CD4-positive, alpha-beta T cell (primary cell): ENCODE measurements around the gene TTC32. TPM values are rescaled to one million over a fixed set of nuclear protein-coding genes. Genes with fewer than 3 reads are reported as not detected.

Source experiments
- ATAC-seq: fragments of 200-7000 bp; cut with Tn5 transposase; one replicate; pipeline ENCODE4 v1.10.0; 2022; ENCODE audit warnings: mild to moderate bottlenecking; ENCODE audit not compliant: poor library complexity
- CTCF ChIA-PET: fragments of 350-600 bp; sonication (Branson Sonifier 250); formaldehyde crosslinking; loops from one replicate; lab custom pipeline; 2021; ENCODE audit warnings: antibody characterized with exemption, inconsistent platforms; lab: Charles Lee
- POLR2A ChIA-PET: fragments of 350-600 bp; sonication (Branson Sonifier 250); formaldehyde crosslinking; loops from one replicate; lab custom pipeline; 2021; ENCODE audit warnings: antibody characterized with exemption, inconsistent platforms; lab: Charles Lee
- DNase-seq, 14 experiments: peaks; one replicate each; pipeline ENCODE4 v3.0.0-alpha.2; 2013 to 2020; ENCODE audit warnings: mixed read lengths in 2 of 14
- H3K27ac ChIP-seq, 2 donors: one replicate each; pipeline versions ENCODE4 v1.5.1 to v1.7.0; 2013; ENCODE audit warnings: low read length in 2 of 2, low read depth in 1 of 2, mild to moderate bottlenecking in 1 of 2
- H3K27me3 ChIP-seq, 2 experiments: 1 replicate in 1 of 2; 2 replicates in 1 of 2; pipeline versions ENCODE4 v1.6.1 to v1.7.0; 2013; ENCODE audit warnings: low read length in 2 of 2, control low read depth in 1 of 2, mild to moderate bottlenecking in 1 of 2, moderate library complexity in 1 of 2; ENCODE audit not compliant: insufficient read depth in 2 of 2, control insufficient read depth in 1 of 2
- H3K36me3 ChIP-seq: one replicate; pipeline ENCODE4 v1.6.1; 2013; ENCODE audit warnings: low read length, control low read depth; ENCODE audit not compliant: insufficient read depth
- H3K4me1 ChIP-seq: one replicate; pipeline ENCODE4 v1.6.1; 2013; ENCODE audit warnings: low read length, control low read depth; ENCODE audit not compliant: insufficient read depth
- H3K4me3 ChIP-seq: one replicate; pipeline ENCODE4 v1.5.1; 2013; ENCODE audit warnings: mild to moderate bottlenecking, low read length, moderate library complexity
- H3K9me3 ChIP-seq, 2 experiments: 1 replicate in 1 of 2; 2 replicates in 1 of 2; pipeline versions ENCODE4 v1.6.1 to v1.7.0; 2013; ENCODE audit warnings: low read length in 2 of 2, mild to moderate bottlenecking in 2 of 2, control low read depth in 1 of 2, moderate library complexity in 1 of 2; ENCODE audit not compliant: control insufficient read depth in 1 of 2, insufficient read depth in 1 of 2
- H3K27ac Mint-ChIP-seq: one replicate; pipeline ENCODE4 v1.8.0; 2020; ENCODE audit warnings: mixed read lengths
- H3K27me3 Mint-ChIP-seq: one replicate; pipeline ENCODE4 v1.8.0; 2021; ENCODE audit warnings: mixed read lengths
- H3K36me3 Mint-ChIP-seq: one replicate; pipeline ENCODE4 v1.8.0; 2021; ENCODE audit warnings: low read depth, mixed read lengths
- H3K4me1 Mint-ChIP-seq: one replicate; pipeline ENCODE4 v1.8.0; 2021; ENCODE audit warnings: low read depth, mixed read lengths
- H3K4me3 Mint-ChIP-seq: one replicate; pipeline ENCODE4 v1.8.0; 2020; ENCODE audit warnings: mild to moderate bottlenecking, mixed read lengths
- H3K9me3 Mint-ChIP-seq: one replicate; pipeline ENCODE4 v1.8.0; 2020; ENCODE audit warnings: mixed read lengths
- intact Hi-C, 2 experiments: fragments of 100-400 bp; cut with DNase I in 1 of 2; cut with micrococcal nuclease in 1 of 2; formaldehyde crosslinking; loops; one replicate each; pipeline versions ENCODE4 v1.15.1 to v1.9.0; 2023 to 2025; cut with DNase I, micrococcal nuclease
- total RNA-seq, 174 experiments: library from RNA in 2 of 174; stranded (reverse) in 2 of 174; gene quantifications; one replicate each; pipeline ENCODE4 v1.2.3 and lab custom pipeline; 2021 to 2026
- TF ChIP-seq, protein P1 (sequence below): fragments of 200-600 bp; IDR thresholded peaks from one replicate; pipeline ENCODE4 v1.8.0; 2022; ENCODE audit warnings: antibody characterized with exemption, mild to moderate bottlenecking

TTC32 gene
- total RNA-seq, 2 experiments from 2014 or later = 53.1 to 54.2 TPM

DNA sequence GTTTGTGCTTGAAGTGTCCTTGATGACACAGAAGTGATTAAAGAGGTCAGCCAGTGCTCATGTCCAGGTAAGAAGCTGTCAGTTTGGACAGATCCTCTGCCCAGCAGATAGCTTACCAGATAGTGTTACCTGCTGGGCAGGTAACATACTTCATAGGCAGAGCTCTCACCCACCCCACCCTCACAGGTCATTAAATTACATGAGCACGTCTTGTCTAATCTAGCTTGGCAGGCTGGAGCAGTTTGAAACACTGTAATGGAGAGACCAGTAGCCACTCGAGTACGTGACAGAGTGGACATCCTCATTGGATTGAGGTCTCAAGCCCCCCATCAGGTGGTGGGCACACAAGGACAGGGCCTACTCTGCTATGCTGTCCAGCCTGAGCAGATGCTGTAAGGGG lies 27.1 kb downstream of the TTC32 start:
- H3K36me3 ChIP-seq = peaks cover 24% of the 10 kb centered on the region
- Mint-ChIP-seq H3K9me3 (no peaks in the 10 kb centered on the region), H3K27ac (no peak overlapping the region), H3K36me3 (peaks cover 66% of the 10 kb centered on the region), H3K27me3 (no peaks in the 10 kb centered on the region), H3K4me3 (no peak overlapping the region), H3K4me1 (peaks cover 21% of the 10 kb centered on the region)
- TF ChIP-seq, protein P1, sequence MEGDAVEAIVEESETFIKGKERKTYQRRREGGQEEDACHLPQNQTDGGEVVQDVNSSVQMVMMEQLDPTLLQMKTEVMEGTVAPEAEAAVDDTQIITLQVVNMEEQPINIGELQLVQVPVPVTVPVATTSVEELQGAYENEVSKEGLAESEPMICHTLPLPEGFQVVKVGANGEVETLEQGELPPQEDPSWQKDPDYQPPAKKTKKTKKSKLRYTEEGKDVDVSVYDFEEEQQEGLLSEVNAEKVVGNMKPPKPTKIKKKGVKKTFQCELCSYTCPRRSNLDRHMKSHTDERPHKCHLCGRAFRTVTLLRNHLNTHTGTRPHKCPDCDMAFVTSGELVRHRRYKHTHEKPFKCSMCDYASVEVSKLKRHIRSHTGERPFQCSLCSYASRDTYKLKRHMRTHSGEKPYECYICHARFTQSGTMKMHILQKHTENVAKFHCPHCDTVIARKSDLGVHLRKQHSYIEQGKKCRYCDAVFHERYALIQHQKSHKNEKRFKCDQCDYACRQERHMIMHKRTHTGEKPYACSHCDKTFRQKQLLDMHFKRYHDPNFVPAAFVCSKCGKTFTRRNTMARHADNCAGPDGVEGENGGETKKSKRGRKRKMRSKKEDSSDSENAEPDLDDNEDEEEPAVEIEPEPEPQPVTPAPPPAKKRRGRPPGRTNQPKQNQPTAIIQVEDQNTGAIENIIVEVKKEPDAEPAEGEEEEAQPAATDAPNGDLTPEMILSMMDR = no peak
- H3K9me3 ChIP-seq = no peaks in the 10 kb centered on the region
- DNase-seq (no peak), ATAC-seq (no peak)
- H3K27ac ChIP-seq = no peak overlapping the region
- H3K27me3 ChIP-seq = no peaks in the 10 kb centered on the region
- intact Hi-C loops = no loop called here
- ChIA-PET POLR2A (no interaction called here), CTCF (no interaction called here)
- H3K4me1 ChIP-seq = peaks cover 7% of the 10 kb centered on the region
- no peak overlapping the region for H3K4me3 ChIP-seq

DNA sequence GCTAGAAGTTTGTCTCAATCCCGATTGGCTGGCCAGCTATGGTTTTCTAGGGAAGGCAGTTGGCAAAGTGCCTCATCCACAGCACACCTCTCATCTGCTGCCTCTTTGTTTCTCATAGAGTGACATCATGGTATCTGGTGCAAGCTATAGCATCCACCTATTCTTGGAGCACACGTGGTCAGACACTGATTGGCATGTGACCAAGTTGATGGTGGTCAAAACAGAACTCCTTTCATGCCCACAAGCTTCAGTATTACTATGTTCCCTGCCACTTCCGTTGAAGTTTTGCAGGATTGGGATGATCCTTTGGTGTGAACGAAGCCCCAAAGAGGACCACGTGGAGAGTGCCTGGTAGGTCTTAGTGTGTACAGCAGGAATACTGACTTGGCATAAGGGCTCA lies 28.8 kb downstream of the TTC32 start:
- no peaks in the 10 kb centered on the region for H3K27me3 Mint-ChIP-seq
- CTCF ChIA-PET = no interaction called here
- H3K36me3 Mint-ChIP-seq = peaks cover 64% of the 10 kb centered on the region
- H3K9me3 Mint-ChIP-seq = no peaks in the 10 kb centered on the region
- H3K4me3 ChIP-seq = no peak overlapping the region
- H3K4me1 ChIP-seq = peaks cover 24% of the 10 kb centered on the region
- H3K27ac Mint-ChIP-seq = no peak overlapping the region
- TF ChIP-seq, protein P1 = no peak
- ATAC-seq (no peak), DNase-seq (no peak)
- no peaks in the 10 kb centered on the region for H3K27me3 ChIP-seq
- H3K27ac ChIP-seq = no peak overlapping the region
- peaks cover 22% of the 10 kb centered on the region for H3K36me3 ChIP-seq
- no peaks in the 10 kb centered on the region for H3K9me3 ChIP-seq
- POLR2A ChIA-PET = interaction anchor here (0.6 to 1.2 kb wide), 3 partner anchors 27 to 175 kb away, joined by 3 to 4 read pairs (median 4); partner anchors contain the start of gene TTC32
- no peak overlapping the region for H3K4me3 Mint-ChIP-seq
- H3K4me1 Mint-ChIP-seq = peaks cover 36% of the 10 kb centered on the region
- intact Hi-C loops = no loop called here

GRCh38 chr2:19872302-19872701 lies 29.5 kb downstream of the TTC32 start:
- TF ChIP-seq, protein P1 = no peak
- Mint-ChIP-seq H3K27me3 (no peaks in the 10 kb centered on the region), H3K27ac (no peak overlapping the region), H3K36me3 (peaks cover 64% of the 10 kb centered on the region), H3K9me3 (no peaks in the 10 kb centered on the region), H3K4me1 (peaks cover 41% of the 10 kb centered on the region), H3K4me3 (no peak overlapping the region)
- intact Hi-C loops = no loop called here
- ChIA-PET POLR2A (interaction anchor here (1.1 to 1.2 kb wide), 2 partner anchors 27 to 29 kb away, joined by 3 to 4 read pairs; partner anchors contain the start of gene TTC32), CTCF (no interaction called here)
- ATAC-seq = no peak
- H3K36me3 ChIP-seq = peaks cover 22% of the 10 kb centered on the region
- H3K4me1 ChIP-seq = peaks cover 24% of the 10 kb centered on the region
- no peak overlapping the region for H3K27ac ChIP-seq
- H3K4me3 ChIP-seq = no peak overlapping the region
- H3K9me3 ChIP-seq = no peaks in the 10 kb centered on the region
- H3K27me3 ChIP-seq = no peaks in the 10 kb centered on the region
- no peak for DNase-seq
